MG63 (cell line): ENCODE data around the gene ISG20L2. TPM values are rescaled to one million over a fixed set of nuclear protein-coding genes. Genes with fewer than 3 reads are reported as not detected.

Experiments
- DNase-seq: peaks from one replicate; pipeline ENCODE4 v3.0.0-alpha.2; 2020
- H3K27me3 ChIP-seq: fragments of 250-450 bp; sonication (Bioruptor Pico); 2 replicates; pipeline ENCODE4 v1.5.1; 2020; ENCODE audit warnings: mild to moderate bottlenecking, moderate library complexity
- H3K36me3 ChIP-seq: fragments of 250-450 bp; sonication (Bioruptor Pico); 2 replicates; pipeline ENCODE4 v1.5.1; 2020; ENCODE audit warnings: mild to moderate bottlenecking, moderate library complexity
- H3K4me3 ChIP-seq: fragments of 250-450 bp; sonication (Bioruptor Pico); 2 replicates; pipeline ENCODE4 v1.5.1; 2020; ENCODE audit warnings: mild to moderate bottlenecking, moderate library complexity
- H3K9me3 ChIP-seq: fragments of 250-450 bp; sonication (Bioruptor Pico); 2 replicates; pipeline ENCODE4 v1.5.1; 2020; ENCODE audit warnings: mild to moderate bottlenecking, moderate library complexity
- total RNA-seq: library from RNA; depleted of rRNA; stranded (reverse); fragments of >200 nt; shearing (Covaris generic); gene quantifications from 2 replicates; pipeline ENCODE4 v1.2.3, GENCODE V29; 2014; ENCODE audit warnings: low replicate concordance

The ISG20L2 gene
- total RNA-seq, 1 experiment from 2014 or later: 15.6 TPM

DNA sequence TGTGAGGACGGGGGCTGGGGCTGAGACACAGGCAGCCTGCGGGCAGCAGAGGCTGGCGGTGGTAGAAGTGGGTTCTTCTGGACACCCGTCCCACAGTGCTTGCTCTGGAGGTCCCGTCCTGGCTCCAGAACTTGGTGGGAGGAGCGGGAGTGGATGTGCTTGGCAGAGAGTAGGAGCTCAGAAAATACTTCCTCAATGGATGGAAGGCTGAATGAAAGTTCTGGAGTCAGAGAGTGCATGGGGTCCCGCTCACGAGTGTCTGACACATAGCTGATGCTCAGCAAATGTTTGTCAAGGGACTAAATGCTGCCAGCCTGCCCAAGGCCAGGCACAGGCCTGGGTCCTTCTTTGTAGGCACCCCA is 37.9 kb downstream of the ISG20L2 start:
- DNase-seq: no peak
- Histone ChIP-seq H3K9me3 (no peaks in the 10 kb centered on the region), H3K27me3 (no peaks in the 10 kb centered on the region), H3K36me3 (no peaks in the 10 kb centered on the region), H3K4me3 (no peak overlapping the region)

DNA sequence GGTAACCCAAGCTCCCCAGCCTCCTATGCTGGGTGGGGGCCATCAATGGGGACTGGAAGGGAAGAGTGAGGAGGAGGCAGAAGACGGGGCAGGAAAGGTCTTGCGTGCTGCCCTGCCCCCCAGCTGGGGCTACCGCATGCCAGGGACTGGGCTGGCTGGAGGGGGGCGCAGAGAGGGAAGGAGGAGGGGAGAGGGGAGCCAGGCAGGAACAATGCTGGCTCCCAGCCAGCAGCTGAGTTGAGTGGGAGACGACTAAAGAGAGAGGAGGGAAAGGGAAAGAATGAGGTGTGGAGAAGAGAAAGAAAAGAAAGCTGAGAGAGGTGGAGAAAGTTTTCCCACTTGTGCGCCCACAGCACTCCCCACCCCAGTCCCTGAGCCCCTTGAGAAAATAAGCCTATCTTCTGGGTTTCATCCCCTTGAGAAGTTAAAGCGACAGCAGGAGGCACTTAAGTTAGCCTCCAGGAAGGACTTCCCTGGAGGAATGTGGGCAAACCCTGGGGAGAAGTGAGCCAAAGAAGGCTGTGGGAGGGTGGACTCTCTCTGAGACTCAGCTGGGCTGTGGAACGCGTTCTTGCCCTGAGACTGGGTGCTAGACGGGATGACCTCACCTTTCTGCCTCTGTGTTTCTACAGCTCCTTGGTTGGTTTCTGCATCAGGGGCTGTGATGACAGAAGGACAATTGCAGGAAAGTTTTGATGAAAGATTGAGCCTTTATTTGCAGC is 38.5 kb downstream of the ISG20L2 start:
- DNase-seq: no peak
- no peaks in the 10 kb centered on the region for H3K27me3 ChIP-seq
- H3K36me3 ChIP-seq: no peaks in the 10 kb centered on the region
- no peak overlapping the region for H3K4me3 ChIP-seq
- H3K9me3 ChIP-seq: no peaks in the 10 kb centered on the region

DNA sequence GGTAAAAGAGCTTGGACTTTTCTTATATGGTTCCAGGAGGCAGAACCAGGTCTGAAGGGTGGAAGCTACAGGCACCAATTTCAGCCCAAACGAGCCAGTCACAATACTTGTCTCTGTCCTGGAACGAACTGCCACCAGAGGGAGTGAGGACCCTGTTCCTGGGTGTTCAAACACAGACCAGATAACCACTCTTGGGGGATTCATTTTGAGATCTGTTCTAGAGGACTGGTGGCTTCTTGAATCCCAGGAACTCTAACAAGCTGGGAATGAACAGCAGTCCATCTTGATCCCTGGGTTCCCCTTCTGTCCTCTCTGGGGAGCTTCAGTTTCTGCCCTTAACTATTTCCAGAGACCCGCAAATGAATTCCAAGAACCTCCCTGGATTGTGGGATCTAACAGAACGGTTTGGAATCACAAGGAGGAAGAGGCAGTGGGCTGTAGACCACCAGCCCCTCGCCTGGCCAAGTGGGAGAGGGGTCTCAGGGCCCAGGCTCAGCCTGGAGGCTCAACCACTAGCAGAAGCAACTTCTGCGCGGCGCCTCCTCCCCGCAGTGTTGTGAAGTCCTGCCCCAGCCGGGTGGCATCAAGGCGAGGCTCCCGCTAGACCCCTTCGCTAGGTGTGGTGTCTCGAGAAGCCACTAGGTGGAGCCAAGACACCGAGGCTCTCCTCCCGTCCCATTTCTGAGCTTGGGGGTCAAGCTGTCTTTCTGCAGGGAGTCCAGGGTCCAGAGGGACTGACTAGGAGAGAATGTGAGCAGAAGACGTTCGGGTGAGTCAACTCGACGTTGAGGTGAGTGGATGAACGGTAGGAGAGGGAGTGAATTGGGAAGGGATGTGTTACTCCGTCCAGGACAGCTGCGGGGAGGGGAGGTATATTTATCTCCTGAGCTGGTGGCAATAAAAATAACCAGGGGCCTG is 39.3 kb downstream of the ISG20L2 start:
- Histone ChIP-seq H3K4me3 (peak overlapping the region; percentile 13), H3K9me3 (no peaks in the 10 kb centered on the region), H3K27me3 (no peaks in the 10 kb centered on the region), H3K36me3 (no peaks in the 10 kb centered on the region)
- DNase-seq: peak; percentile 82

DNA sequence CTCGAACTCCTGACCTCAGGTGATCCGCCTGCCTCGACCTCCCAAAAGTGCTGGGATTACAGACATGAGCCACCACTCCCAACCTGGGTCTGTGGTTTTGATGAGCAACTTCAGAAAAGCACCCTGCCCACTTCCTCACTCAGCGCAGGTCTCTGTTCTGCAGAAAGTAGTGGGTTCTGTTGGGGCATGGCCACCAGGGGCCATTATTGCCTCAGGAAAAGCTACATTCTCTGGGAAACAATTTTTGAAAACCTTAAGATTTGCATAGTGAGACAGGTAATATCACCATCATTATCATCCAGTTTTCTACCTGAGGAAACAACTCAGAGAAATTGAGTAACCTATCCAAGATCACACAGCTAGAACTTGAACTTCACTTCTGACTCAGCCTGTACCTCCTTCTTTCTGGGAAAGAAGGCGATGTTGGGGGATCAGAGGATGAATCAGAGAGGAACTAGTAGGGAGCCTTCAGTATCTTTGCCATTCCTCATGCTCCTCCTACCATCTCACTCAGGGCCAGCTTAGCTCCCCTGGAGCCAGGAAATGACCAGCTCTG is 44.3 kb downstream of the ISG20L2 start:
- H3K9me3 ChIP-seq: no peaks in the 10 kb centered on the region
- peak; percentile 56 for DNase-seq
- no peaks in the 10 kb centered on the region for H3K36me3 ChIP-seq
- no peaks in the 10 kb centered on the region for H3K27me3 ChIP-seq
- no peak overlapping the region for H3K4me3 ChIP-seq

DNA sequence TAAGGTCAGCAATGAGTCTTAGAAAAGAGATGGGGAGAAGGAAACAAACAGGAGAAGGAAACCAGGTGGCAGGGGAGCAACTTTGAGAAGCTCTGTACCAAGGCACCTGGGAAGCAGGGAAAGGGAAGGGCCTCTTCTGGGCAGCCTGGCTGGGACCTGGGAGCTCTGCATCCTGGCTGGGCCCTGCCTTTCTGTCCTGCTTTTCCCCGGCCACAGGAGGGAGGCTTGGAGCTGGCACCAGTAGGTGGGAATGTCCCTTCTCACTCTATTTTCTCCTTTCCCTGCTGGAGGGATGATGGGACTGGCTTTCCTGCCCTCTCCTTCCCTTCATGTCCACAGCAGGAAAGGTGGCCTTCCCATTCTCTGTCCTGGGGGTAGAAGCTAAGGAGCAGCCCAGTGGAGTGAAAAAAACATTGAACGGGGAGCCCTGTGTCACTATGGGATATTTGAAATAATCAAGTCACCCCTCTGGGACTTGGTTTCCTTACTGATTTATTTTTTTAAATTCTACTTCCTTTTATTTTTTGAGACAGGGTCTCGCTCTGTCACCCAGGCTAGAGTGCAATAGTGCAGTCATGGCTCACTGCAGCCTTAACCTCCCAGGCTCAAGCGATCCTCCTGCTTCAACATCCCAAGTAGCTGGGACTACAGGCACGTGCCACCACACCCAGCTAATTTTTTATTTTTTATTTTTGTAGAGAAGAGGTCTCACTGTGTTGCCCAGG is 46.2 kb downstream of the ISG20L2 start:
- H3K36me3 ChIP-seq: no peaks in the 10 kb centered on the region
- no peaks in the 10 kb centered on the region for H3K9me3 ChIP-seq
- no peak overlapping the region for H3K4me3 ChIP-seq
- no peaks in the 10 kb centered on the region for H3K27me3 ChIP-seq
- DNase-seq: no peak

DNA sequence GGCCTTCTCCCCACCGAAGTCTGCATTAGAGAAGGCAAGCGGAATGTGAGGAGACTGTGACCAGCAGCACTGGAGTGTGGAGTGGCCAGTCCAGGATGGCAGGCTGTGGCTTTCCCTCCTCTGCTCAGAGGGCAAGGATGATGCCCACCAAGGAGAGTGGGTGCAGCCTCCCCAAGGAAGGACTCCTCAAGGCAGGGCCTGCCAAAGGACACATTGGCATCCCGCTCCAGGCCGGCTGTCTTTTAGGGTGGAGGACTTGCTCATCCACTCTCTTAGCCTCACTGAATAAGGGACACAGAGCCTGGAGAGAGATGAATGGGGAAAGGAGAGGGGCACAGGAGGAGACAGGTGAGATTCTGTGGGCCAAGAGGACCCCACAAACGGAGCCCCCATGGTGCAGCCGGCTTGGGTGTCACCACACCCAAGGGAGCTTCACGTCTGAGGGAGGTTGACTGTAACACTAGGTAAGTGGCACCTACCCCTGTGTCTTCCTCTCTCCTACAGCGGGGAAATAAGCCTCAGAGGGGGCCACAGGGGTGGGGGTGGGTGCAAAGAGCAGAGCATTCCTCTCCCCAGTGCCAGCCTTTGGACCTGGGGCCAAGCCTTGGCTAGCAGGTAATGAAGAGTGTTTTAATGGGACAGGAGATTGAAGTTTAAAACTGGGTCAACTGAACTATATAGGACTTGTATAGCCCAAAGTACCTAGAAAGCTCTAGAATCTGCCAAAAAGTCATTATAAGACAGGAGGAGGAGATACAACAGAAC is 47.2 kb downstream of the ISG20L2 start:
- Histone ChIP-seq H3K4me3 (no peak overlapping the region), H3K36me3 (no peaks in the 10 kb centered on the region), H3K9me3 (no peaks in the 10 kb centered on the region), H3K27me3 (no peaks in the 10 kb centered on the region)
- DNase-seq: no peak

DNA sequence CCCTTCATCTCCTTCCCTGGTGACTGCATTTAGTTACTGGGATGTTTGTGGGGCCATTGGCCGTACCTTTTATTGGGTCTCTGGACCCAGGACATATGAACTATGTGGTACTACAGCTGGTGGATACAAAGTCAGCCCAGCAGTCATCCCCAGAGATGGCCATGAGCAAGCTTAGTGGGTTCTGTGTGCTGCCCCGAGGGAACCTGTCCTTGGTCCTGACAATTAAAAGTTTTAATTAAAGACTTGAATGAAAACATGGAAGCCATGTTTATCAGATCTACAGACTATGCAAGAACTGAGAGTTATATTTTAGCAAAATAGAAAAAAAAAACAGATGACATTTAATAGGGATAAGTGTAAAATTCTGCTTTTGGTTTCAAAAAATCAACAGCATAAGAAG is 48.5 kb downstream of the ISG20L2 start:
- no peaks in the 10 kb centered on the region for H3K27me3 ChIP-seq
- no peaks in the 10 kb centered on the region for H3K9me3 ChIP-seq
- H3K36me3 ChIP-seq: no peaks in the 10 kb centered on the region
- H3K4me3 ChIP-seq: no peak overlapping the region
- no peak for DNase-seq

DNA sequence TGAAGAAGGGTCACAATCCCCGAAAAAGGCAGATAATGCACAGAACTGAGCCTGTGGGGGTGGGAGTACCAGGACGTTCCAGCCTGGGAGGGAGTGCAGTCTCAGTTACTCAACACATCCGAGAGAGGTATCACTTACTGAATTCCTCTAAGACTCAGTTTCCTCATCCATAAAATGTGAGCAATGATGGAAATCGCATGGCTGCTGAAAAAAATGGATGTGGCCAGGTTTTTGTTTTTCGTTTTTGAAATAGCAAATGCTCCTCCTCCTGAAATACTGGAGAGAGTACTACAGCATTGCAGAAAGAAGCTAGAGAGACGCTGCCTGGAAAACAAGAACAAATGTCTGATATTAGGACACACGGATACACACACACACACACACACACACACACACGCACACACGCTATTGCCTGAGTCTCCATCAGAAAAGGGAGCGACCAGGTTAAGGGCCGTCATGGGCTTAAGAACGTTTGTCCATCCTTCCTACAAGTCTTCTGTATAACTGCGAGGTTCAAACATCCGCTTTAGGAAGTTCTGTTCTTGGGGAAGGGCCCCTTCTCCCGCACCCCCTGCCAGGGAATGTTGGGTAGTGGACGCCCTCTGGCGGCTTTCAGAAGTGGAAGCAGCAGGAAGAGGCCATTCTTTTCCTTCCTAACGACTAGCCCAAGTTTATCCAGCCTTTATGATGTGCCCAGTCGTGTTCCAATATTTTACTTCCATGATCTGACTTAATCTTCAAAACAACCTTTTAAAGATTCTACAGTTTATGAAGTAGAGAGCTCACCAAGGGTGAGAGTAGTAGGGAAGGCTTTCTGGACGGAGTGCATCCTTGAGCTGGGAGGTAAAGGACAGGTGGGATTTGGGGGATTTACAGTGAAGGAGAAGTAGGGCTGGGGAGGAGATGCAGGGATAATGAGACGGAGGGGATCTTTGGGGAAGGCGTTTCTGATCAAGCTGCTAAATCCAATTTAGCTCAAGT is 50.7 kb downstream of the ISG20L2 start:
- Histone ChIP-seq H3K27me3 (no peaks in the 10 kb centered on the region), H3K36me3 (no peaks in the 10 kb centered on the region), H3K4me3 (no peak overlapping the region), H3K9me3 (no peaks in the 10 kb centered on the region)
- DNase-seq: peak; percentile 59

DNA sequence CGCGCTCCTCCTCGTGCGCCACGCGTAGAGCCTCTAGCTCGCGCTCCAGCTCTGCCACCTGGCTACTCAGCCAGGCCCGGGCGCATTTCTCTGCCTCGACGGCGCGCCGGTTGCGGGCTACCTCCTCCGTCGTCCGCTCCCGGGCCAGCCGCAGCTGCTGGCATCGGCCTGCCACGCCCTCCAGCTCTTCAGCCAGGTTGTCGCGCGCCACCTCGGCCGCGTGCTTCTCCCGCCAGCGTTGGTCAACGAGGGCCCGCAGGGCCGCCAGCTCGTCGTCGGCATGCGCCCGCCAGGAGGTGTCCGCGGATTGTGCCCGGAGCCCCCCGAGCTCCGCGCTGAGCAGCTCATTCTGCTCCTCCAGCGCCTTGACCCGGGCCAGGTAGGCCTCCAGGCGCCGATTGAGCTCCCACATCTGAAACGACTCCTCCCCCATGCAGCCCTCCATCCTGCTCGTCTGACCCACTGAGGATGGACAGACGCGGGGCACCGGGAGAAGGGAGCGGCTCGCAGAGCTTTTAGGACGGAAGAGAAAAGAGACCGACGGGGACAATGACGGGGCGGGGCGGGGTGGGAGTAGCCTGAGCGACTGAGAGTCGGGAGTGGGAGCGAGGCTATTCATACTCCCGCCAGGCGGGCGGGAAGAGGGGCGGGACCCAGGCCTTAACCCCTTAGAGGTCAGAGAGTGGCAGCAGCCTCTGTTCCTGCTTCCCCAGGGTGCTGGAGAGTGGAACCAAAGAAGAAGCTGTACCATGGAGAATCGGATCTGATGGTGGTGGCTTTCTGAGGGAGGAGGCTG is 51.5 kb downstream of the ISG20L2 start, which contains the start of gene NES:
NES (minus strand) TSS at position 588 of the 796 bp plus-strand sequence; CDS start at position 445, 143 bp downstream.
- Histone ChIP-seq H3K27me3 (no peaks in the 10 kb centered on the region), H3K36me3 (no peaks in the 10 kb centered on the region)
- DNase-seq: no peak

DNA sequence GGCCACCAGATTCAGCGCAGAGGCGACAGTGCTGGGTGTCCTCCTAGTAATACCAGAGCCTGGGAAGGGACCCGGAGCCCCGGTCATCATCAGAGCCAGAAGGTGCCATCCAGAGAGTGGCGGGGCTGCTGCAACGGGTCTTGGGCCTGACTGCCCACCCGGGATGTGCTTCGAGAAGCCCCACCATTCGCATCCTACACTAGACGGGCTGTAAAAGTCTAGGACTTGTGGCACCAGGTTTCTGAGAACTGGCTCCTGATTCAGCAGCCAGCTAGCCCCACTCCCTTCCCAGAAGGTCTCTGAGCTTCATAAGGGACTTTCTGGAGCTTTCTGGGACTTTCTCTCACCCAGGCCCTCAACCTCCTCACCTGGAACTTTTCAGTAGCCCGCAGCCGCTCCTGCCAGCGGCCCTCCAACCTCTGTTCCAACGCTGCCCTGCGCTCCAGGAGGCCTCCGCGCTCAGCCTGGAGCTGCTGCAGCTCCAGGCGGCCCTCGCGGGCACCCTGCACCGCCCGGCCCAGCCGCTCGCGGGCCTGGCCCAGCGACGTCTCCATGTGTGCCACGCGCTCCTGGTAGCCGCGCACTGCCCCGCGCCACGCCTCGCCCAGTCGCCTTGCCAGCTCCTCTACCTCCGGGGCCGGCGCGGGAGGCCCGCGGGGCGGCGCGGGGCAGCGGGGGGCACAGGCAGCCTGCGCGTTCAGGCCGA is 52.3 kb downstream of the ISG20L2 start:
- DNase-seq: no peak
- Histone ChIP-seq H3K4me3 (no peak overlapping the region), H3K36me3 (no peaks in the 10 kb centered on the region), H3K27me3 (no peaks in the 10 kb centered on the region), H3K9me3 (no peaks in the 10 kb centered on the region)

More for the DNA sequence above, 51.5 kb downstream of the ISG20L2 start, which contains the start of gene NES:
- H3K4me3 ChIP-seq: no peak within 1 kb of the TSS
- no peaks in the 10 kb centered on the region for H3K9me3 ChIP-seq

DNA sequence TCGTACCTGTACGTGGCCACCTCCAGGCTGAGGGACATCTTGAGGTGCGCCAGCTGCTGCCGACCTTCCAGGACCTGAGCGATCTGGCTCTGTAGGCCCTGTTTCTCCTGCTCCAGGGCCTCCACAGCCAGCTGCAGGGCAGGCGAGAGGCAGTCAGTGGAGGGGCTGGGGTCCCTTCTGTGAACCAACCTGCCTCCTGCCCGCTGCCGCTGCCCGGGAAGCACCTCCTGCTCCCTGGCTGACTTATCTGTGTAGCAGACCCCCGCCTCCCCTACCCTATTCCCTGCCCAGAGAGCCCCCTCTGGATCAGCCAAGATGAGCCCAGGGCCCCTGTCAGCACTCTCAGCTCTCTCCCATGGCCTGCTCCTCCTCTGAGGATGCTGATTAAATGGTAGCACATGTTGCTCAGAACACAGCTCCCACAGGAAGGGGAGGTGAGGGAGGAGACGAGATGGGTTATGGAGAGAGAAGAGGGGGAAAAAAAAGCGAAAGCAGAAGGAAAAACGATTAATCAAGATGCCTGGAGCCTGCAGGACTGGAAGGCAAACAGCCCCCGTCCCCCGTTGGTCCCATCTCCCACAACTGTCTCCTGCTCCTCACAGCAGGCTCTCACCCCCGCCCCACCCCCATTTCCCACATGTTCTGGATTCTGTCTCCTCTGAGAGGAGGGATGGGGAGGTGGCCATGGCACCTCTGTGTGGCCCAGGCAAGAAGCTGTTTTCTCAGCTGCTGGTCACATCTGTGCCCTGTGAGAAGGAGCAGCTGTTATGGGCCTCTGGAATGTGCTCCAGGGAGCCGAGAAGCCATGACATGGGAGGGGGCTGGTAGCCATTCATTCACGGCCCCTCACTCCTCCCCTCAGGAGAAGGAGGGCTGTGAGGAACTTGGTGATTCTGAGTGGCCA is 53.1 kb downstream of the ISG20L2 start:
- Histone ChIP-seq H3K9me3 (no peaks in the 10 kb centered on the region), H3K36me3 (no peaks in the 10 kb centered on the region)
- no peak for DNase-seq

DNA sequence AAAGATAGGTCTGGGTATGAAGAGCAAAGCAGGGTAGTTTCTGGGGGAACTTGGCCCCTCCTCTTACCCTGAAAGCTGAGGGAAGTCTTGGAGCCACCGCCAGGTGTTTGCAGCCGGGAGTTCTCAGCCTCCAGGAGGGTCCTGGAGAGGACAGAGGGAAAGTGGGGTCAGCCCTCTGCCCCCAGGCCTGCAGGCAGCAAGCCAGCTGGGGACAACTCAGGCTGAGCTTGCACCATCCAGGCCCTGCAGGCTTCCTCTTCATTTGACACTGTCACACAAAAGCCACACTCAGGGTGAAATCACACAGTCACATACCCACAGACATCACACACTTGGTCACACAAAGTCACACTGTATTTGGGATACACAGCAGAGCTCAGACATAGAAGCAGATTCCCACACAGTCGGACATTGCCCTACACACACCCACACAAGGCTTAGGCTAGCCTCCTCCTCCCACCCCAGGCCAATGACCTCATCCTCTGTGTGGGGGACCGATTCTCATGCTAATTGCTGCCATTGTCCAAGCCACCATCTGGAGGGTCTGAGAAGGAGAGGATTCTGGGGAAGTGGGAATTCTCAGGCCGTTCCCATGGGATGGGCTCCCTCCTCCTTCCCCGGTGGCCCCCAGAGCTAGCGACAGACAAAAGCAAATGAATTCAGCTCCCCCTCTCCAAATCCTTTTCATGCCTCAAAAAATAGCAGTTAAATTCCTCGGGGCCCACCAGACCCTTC is 55.0 kb downstream of the ISG20L2 start:
- Histone ChIP-seq H3K9me3 (no peaks in the 10 kb centered on the region), H3K4me3 (no peak overlapping the region), H3K27me3 (no peaks in the 10 kb centered on the region), H3K36me3 (no peaks in the 10 kb centered on the region)
- DNase-seq: no peak

More for the DNA sequence above, 53.1 kb downstream of the ISG20L2 start:
- Histone ChIP-seq H3K4me3 (no peak overlapping the region), H3K27me3 (no peaks in the 10 kb centered on the region)
